K562 (cell line): ENCODE results near the gene SNX1.

Source experiments
- CREB1 ChIP-seq, 2 experiments: sonication (generic) in 1 of 2; formaldehyde crosslinking in 1 of 2; IDR thresholded peaks; 2 replicates each; pipeline versions ENCODE4 v1.6.1 to v1.8.0; 2012 to 2022; ENCODE audit warnings: inconsistent platforms in 1 of 2, mild to moderate bottlenecking in 1 of 2, missing genetic modification reagents in 1 of 2, moderate library complexity in 1 of 2
- CTCF ChIP-seq, 3 experiments: IDR thresholded peaks in 2 of 3; conservative IDR thresholded peaks in 1 of 3; 2 replicates each; pipeline ENCODE4 v1.5.1; 2011 to 2012; ENCODE audit warnings: low read length in 3 of 3, mild to moderate bottlenecking in 3 of 3, control low read depth in 2 of 3, improper control_type of control experiment in 1 of 3, inconsistent platforms in 1 of 3, low read depth in 1 of 3, mixed read lengths in 1 of 3, moderate library complexity in 1 of 3; ENCODE audit not compliant: insufficient read depth in 2 of 3
- FOXP4 ChIP-seq: sonication (generic); formaldehyde crosslinking; IDR thresholded peaks from 2 replicates; pipeline ENCODE4 v1.8.0; 2022; ENCODE audit warnings: mild to moderate bottlenecking, missing genetic modification reagents, borderline replicate concordance
- HNRNPH1 ChIP-seq: fragments of 200-400 bp; formaldehyde crosslinking; optimal IDR thresholded peaks from 2 replicates; pipeline ENCODE3; 2017; ENCODE audit warnings: low read depth, mild to moderate bottlenecking, low read length, moderate library complexity
- YY1 ChIP-seq, 3 experiments: IDR thresholded peaks; 2 replicates each; pipeline ENCODE4 v1.6.1; 2011; ENCODE audit warnings: low read length in 2 of 3, mild to moderate bottlenecking in 2 of 3, moderate library complexity in 2 of 3, borderline replicate concordance in 1 of 3, control low read depth in 1 of 3, low read depth in 1 of 3; ENCODE audit not compliant: insufficient read depth in 3 of 3, insufficient replicate concordance in 2 of 3, control insufficient read depth in 1 of 3, insufficient read length in 1 of 3; ENCODE audit errors: extremely low read depth in 1 of 3
- ZBTB43 ChIP-seq: sonication (generic); formaldehyde crosslinking; IDR thresholded peaks from 2 replicates; pipeline ENCODE4 v1.8.0; 2023; ENCODE audit warnings: mild to moderate bottlenecking, missing genetic modification reagents
- ZEB2 ChIP-seq: fragments of 450-650 bp; IDR thresholded peaks from 2 replicates; pipeline ENCODE4 v1.6.1; 2016

GRCh38 chr15:64187396-64188191, 91.8 kb downstream of the SNX1 start:
- TF ChIP-seq ZBTB43 (CRISPR knock-in tag): no peak
- TF ChIP-seq ZEB2: no peak
- TF ChIP-seq CREB1 (IDR thresholded peaks at IDR 0.05): no peak
- TF ChIP-seq CREB1 (CRISPR knock-in tag; IDR thresholded peaks at IDR 0.05): no peak
- no peak for TF ChIP-seq HNRNPH1
- no peak for TF ChIP-seq FOXP4
- TF ChIP-seq YY1 (IDR thresholded peaks at IDR 0.05; ENCODE audit: borderline replicate concordance in 1 of 3, control insufficient read depth in 1 of 3, extremely low read depth in 1 of 3, insufficient read depth in 3 of 3, insufficient read length in 1 of 3, insufficient replicate concordance in 2 of 3, low read depth in 1 of 3, low read length in 2 of 3): no peak
- TF ChIP-seq CTCF (IDR thresholded peaks at IDR 0.05 in 2 of 3, conservative IDR thresholded peaks at IDR 0.05 in 1 of 3; ENCODE audit: insufficient read depth in 2 of 3, low read depth in 1 of 3, low read length in 3 of 3): no peak
